ENCODE results near the gene BRD4.
"Not testable (repeated sequence)": the region's sequence is repeated elsewhere in the genome, so short reads cannot be mapped to it uniquely, and the experiment has no call there.

The BRD4 gene

DNA sequence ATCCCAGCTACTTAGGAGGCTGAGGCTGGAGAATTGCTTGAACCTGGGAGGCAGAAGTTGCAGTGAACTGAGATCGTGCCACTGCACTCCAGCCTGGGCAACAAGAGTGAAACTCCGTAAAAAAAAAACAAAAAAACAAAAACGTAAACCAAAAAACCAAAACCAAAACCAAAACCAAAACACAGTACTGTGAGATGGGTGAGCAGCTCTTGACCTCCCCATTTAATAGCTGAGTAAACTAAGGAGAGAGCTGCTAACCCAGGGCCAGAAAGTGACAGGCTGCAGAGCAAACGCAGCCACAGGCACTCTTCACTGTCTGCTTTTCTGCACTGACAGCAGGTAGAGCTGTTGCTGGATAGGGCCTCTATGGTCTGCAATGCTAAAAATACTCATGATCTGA is 27.7 kb upstream of the BRD4 start:
- not testable (repeated sequence) for DNase-seq (ENCODE audit: low read depth)

DNA sequence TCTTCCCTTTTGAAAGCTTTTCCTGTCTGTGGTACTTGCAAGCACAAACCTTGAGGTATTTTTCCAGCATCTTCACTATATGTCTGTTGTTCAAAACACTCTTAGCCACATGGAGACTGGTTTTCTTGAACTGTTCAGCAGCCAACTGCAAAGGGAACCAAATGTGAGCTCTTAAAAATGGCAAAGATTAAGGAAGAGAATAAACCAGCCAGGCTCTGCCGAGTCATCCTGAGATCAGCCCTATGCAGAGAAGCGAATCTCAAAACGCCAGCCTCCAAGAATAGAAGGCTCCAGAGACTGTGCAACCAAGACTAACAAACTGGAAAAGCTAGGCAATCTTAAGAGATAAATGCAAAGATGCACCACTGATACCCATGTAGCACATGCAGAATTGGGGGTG is 26.6 kb upstream of the BRD4 start:
- DNase-seq (ENCODE audit: low read depth), result peak; percentile 31

- no peak for DNase-seq (ENCODE audit: low read depth)
Observed at GRCh38 chr19:15357906-15358305, 25.6 kb upstream of the BRD4 start.

GRCh38 chr19:15354566-15355296 is 22.4 kb upstream of the BRD4 start:
- DNase-seq (ENCODE audit: low read depth), result no peak

GRCh38 chr19:15353908-15354307 is 21.6 kb upstream of the BRD4 start:
- no peak for DNase-seq (ENCODE audit: low read depth)

GRCh38 chr19:15352535-15352934 is 20.2 kb upstream of the BRD4 start:
- DNase-seq (ENCODE audit: low read depth), result not testable (repeated sequence)

DNA sequence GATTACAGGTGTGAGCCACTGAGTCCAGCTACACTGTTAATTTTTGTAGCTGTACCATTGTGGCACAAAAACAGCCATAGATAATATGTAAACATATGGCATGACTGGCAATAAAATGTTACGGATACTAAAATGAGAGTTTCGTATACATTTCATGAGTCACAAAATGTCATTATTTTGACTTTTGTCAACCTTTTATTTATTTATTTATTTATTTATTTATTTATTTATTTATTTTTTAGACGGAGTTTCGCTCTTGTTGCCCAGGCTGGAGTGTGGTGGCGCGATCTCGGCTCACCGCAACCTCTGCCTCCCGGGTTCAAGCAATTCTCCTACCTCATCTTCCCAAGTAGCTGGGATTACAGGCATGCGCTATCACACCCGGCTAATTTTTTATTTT is 9.0 kb upstream of the BRD4 start:
- DNase-seq (ENCODE audit: low read depth), result not testable (repeated sequence)

DNA sequence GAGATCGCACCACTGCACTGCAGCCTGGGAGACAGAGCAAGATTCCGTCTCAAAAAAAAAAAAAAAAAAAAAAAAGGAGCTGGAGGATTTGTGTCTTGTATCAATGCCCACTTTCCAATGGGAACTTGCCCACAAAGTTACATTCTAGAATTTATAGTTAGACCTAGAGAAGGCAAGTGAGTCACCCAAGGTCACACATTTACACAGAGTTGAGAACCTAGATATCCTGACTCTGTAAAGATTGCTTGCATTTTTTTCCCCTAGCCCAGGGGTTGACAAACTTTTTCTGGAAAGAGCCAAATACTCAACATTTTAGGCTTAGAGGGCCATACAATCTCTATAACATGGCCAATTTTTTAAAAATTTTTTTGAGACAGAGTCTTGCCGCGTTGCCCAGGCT is 7.7 kb upstream of the BRD4 start:
- peak; percentile 65 for DNase-seq (ENCODE audit: low read depth)

GRCh38 chr19:15337202-15337601 is 4.9 kb upstream of the BRD4 start:
- DNase-seq (ENCODE audit: low read depth), result peak; percentile 87

- peak; percentile 49 for DNase-seq (ENCODE audit: low read depth)
Observed at GRCh38 chr19:15335992-15336391, 3.7 kb upstream of the BRD4 start.

DNA sequence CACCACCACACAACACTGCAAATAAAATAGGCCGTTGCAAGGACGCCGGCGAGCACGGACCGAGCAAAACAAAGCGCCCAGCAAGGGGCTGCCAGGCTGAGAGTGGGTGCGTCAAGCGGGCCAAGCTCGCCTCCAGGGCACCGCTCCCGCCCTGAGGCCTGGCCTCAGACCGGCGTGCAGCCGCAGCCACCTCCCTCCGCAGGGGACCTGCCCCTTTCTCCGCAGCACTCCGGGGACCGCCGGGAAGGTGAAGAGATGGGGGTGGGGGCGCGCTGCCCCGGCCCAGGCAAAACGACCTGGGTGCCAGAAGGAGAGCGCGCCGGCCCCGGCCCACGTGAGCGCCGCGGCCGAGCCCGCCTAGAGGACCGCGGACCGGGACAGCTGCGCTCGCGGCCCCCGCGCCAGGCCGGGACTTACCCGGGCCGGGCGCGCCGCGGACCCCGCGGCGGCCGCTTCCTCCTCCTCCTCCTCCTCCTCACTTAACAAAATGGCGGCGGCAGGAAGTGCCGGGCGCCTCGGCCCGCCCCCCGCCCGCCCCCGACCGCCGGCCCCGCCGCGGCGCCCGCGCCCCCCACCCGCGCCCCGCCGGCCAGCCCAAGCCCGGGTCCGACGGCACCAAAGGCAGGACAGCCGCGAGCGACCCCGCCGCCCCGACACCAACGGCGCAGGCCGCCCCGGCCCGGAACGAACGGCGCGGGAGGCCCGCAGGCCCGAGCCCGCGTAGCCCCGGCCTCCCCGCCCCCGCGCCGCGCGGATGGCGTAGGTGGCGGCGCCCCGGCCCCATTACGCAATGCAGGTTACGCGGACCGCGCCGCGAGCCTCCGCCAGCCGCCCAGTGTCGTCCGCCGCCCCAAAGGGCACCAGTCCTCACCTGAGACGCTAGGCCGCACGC is 674 bp downstream of the BRD4 start:
- DNase-seq (ENCODE audit: low read depth), result peak; percentile 60

GRCh38 chr19:15330801-15331418 is 1.4 kb downstream of the BRD4 start:
- peak; percentile 95 for DNase-seq (ENCODE audit: low read depth)

- no peak for DNase-seq (ENCODE audit: low read depth)
Observed at GRCh38 chr19:15328312-15328711, 4.0 kb downstream of the BRD4 start.

DNA sequence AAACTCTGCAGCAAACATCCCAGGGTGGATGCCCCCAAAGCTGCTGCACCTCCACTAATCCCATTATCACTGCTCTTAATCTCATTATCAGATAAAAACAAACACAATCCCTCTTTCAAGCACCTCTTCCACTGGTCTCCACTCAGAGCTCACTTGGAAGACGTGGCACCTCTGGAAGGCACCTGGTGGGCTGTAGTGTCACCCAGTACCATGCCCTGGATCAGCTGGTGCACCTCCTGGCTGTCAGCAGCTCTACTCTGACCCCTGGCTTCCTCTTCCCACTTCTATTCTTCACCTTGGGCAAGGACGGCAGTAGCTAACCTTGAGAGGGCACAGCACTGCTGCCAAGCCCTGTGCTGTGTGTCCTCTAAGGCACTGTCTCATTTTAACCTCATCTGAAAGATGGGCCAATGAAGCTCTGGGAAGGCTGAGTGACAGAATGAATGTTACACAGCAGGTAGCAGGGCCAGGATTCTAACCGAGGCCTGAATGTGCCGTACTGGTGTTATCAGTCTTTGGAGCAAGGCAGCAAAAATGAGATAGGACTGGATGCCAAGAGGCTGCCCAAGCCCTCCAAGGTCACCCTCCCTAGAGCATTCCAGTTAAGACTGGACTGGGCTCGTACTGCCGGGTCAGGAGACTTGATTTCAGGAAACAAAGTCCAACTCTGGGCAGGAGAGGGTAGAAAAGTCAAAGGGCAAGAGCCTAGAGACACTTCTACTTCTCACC is 7.4 kb downstream of the BRD4 start:
- DNase-seq (ENCODE audit: low read depth), result no peak

GRCh38 chr19:15323496-15324235 is 8.7 kb downstream of the BRD4 start:
- peak; percentile 68 for DNase-seq (ENCODE audit: low read depth)

- DNase-seq (ENCODE audit: low read depth), result no peak
Observed at GRCh38 chr19:15321739-15322138, 10.6 kb downstream of the BRD4 start.

GRCh38 chr19:15320116-15320515 is 12.2 kb downstream of the BRD4 start:
- peak; percentile 87 for DNase-seq (ENCODE audit: low read depth)

GRCh38 chr19:15318241-15318691 is 14.1 kb downstream of the BRD4 start:
- peak; percentile 57 for DNase-seq (ENCODE audit: low read depth)

GRCh38 chr19:15317392-15318071 is 14.8 kb downstream of the BRD4 start:
- peak; percentile 65 for DNase-seq (ENCODE audit: low read depth)

- peak; percentile 73 for DNase-seq (ENCODE audit: low read depth)
Observed at GRCh38 chr19:15316498-15316897, 15.8 kb downstream of the BRD4 start.

DNA sequence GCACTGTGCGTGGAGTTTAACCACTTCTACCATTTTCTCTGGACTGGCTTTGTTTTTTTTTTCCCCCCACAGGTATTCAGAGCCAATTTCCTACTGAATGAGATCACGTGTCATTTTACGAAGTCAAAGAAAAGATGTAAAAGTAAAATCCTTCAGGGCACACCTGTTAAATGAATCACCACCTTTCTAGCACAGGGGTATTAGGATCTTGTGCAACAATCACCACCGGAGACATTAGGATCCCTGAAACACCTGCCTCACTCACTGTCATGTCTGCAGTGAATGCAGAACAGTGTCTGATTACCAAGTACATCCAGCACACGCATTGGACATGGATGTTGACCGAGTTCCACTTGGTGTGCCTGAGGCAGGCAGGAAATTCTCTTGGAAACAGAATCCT is 17.2 kb downstream of the BRD4 start:
- DNase-seq (ENCODE audit: low read depth), result no peak

Data from EH (cell line).